OCI-LY1 (cell line): ENCODE results near the gene SLC19A1.

Experiments used
- H2AFZ ChIP-seq: fragments of 200-600 bp; sonication (generic), shearing (Covaris generic); 2 replicates; pipeline ENCODE4 v1.6.0; 2014; ENCODE audit warnings: antibody characterized with exemption, mild to moderate bottlenecking, low read length
- H3F3A ChIP-seq: fragments of 200-600 bp; sonication (generic), shearing (Covaris generic); 2 replicates; pipeline ENCODE4 v1.6.0; 2014; ENCODE audit warnings: mild to moderate bottlenecking, antibody characterized with exemption, low read length, moderate library complexity; ENCODE audit not compliant: insufficient read depth
- H3K27ac ChIP-seq: fragments of 200-600 bp; sonication (generic); 2 replicates; pipeline ENCODE4 v1.5.1; 2014; ENCODE audit warnings: low read length, mixed run types, mild to moderate bottlenecking, low read depth; ENCODE audit not compliant: poor library complexity, severe bottlenecking
- H3K27me3 ChIP-seq: fragments of 200-600 bp; sonication (generic); 2 replicates; pipeline ENCODE4 v1.6.0; 2014; ENCODE audit warnings: antibody characterized with exemption, mild to moderate bottlenecking, low read length, moderate library complexity; ENCODE audit not compliant: insufficient read depth
- H3K36me3 ChIP-seq: fragments of 200-600 bp; sonication (generic); 2 replicates; pipeline ENCODE4 v1.6.1; 2014; ENCODE audit warnings: mild to moderate bottlenecking, antibody characterized with exemption, low read length, moderate library complexity, mixed read lengths; ENCODE audit not compliant: insufficient read depth
- H3K4me1 ChIP-seq: fragments of 200-600 bp; sonication (generic); 2 replicates; pipeline ENCODE4 v1.5.1; 2014; ENCODE audit warnings: mild to moderate bottlenecking, low read length, moderate library complexity; ENCODE audit not compliant: insufficient read depth, severe bottlenecking
- H3K4me2 ChIP-seq: fragments of 200-600 bp; sonication (generic), shearing (Covaris generic); 2 replicates; pipeline ENCODE4 v1.6.1; 2014; ENCODE audit warnings: low read length
- H3K4me3 ChIP-seq: fragments of 200-600 bp; sonication (generic); 2 replicates; pipeline ENCODE4 v1.5.1; 2014; ENCODE audit warnings: low read length, low read depth, mild to moderate bottlenecking, mixed read lengths; ENCODE audit not compliant: poor library complexity, severe bottlenecking
- H3K79me2 ChIP-seq: fragments of 200-600 bp; shearing (Covaris generic); 2 replicates; pipeline ENCODE4 v1.6.1; 2016; ENCODE audit warnings: mixed run types, low read length, mixed read lengths; ENCODE audit not compliant: insufficient read depth
- H3K9ac ChIP-seq: fragments of 200-600 bp; sonication (generic), shearing (Covaris generic); 2 replicates; pipeline ENCODE4 v1.6.1; 2014; ENCODE audit warnings: mild to moderate bottlenecking, low read length, mixed read lengths
- H3K9me2 ChIP-seq: fragments of 200-600 bp; sonication (generic), shearing (Covaris generic); 2 replicates; pipeline ENCODE4 v1.6.1; 2014; ENCODE audit warnings: low read depth, mild to moderate bottlenecking, low read length, mixed read lengths
- H3K9me3 ChIP-seq: fragments of 200-600 bp; shearing (Covaris generic); 2 replicates; pipeline ENCODE4 v1.6.1; 2014; ENCODE audit warnings: low read length, mixed read lengths
- H4K20me1 ChIP-seq: fragments of 200-600 bp; sonication (generic), shearing (Covaris generic); 2 replicates; pipeline ENCODE4 v1.6.0; 2016; ENCODE audit warnings: mild to moderate bottlenecking, low read length; ENCODE audit not compliant: insufficient read depth
- EZH2 ChIP-seq: fragments of 200-600 bp; sonication (generic), shearing (Covaris generic); IDR thresholded peaks from 2 replicates; pipeline ENCODE4 v1.8.0; 2017; ENCODE audit warnings: borderline replicate concordance, mixed run types, mild to moderate bottlenecking, antibody characterized with exemption, low read length, moderate library complexity, mixed read lengths
- TF ChIP-seq, protein P1 (sequence below): fragments of 200-600 bp; sonication (generic), shearing (Covaris generic); IDR thresholded peaks from 2 replicates; pipeline ENCODE4 v1.5.1; 2017; ENCODE audit warnings: mild to moderate bottlenecking, antibody characterized with exemption, low read length, moderate library complexity, mixed read lengths

The SLC19A1 gene

DNA sequence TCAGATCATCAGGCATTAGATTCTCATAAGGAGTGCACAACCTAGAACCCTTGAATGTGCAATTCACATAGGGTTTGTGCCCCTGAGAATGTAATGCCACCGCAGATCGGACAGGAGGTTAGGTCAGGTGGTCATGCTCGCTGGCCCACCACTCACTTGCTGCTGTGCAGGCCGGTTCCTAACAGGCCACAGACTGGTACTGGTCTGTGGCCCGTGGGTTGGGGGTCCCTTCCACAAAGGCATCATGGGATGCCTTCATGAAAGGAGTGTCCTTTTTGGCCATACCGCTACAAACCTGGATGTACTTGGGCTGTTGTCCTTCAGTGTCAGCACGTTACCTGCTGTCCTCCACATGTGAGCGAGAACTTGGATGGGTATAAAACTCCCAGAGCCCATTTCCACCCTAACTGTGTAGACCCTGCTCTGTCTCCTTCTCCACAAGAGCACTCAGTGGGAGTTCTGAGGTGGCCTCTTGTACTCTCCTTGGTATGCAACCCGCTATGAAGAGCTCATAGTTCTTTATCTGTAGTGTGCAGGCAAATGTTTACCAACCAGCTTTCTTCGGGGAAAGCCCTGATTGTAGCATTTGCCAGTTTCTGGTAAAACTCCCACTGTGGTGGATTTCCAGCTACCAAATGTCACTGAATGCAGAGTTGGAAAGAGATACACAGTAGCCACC, 41.7 kb upstream of the SLC19A1 start:
- no peaks in the 10 kb centered on the region for H3F3A ChIP-seq
- no peaks in the 10 kb centered on the region for H3K79me2 ChIP-seq
- no peaks in the 10 kb centered on the region for H3K9me2 ChIP-seq
- no peak overlapping the region for H2AFZ ChIP-seq
- H3K9ac ChIP-seq = no peak overlapping the region
- H3K4me2 ChIP-seq = no peak overlapping the region
- no peak overlapping the region for H3K27ac ChIP-seq
- H4K20me1 ChIP-seq = no peaks in the 10 kb centered on the region
- no peak for TF ChIP-seq EZH2
- TF ChIP-seq, protein P1, sequence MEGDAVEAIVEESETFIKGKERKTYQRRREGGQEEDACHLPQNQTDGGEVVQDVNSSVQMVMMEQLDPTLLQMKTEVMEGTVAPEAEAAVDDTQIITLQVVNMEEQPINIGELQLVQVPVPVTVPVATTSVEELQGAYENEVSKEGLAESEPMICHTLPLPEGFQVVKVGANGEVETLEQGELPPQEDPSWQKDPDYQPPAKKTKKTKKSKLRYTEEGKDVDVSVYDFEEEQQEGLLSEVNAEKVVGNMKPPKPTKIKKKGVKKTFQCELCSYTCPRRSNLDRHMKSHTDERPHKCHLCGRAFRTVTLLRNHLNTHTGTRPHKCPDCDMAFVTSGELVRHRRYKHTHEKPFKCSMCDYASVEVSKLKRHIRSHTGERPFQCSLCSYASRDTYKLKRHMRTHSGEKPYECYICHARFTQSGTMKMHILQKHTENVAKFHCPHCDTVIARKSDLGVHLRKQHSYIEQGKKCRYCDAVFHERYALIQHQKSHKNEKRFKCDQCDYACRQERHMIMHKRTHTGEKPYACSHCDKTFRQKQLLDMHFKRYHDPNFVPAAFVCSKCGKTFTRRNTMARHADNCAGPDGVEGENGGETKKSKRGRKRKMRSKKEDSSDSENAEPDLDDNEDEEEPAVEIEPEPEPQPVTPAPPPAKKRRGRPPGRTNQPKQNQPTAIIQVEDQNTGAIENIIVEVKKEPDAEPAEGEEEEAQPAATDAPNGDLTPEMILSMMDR = no peak
- no peaks in the 10 kb centered on the region; the same call in 1 of the 2 replicates for H3K9me3 ChIP-seq
- H3K4me3 ChIP-seq = no peak overlapping the region
- H3K27me3 ChIP-seq = no peaks in the 10 kb centered on the region; the same call in 1 of the 2 replicates
- H3K36me3 ChIP-seq = no peaks in the 10 kb centered on the region
- H3K4me1 ChIP-seq = no peaks in the 10 kb centered on the region

DNA sequence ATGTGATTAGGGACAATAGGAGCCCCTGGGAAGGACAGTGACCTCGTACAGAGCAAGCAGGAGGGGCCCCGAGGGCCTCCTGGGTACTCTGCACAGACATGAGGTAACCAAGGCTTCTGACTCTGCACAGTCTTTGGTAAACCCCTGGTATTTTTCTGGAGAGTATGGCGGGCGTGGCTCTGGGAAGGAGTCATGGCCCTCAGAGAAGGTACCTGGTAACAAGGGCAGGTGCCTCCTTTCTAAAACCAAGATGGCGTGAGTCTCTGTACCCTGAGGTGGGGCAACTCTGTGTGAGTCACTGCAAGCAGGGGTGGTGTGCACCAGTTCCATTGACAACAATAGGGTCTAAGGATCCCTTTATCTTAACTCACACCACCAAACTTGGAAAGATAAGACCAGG, 39.9 kb upstream of the SLC19A1 start:
- Histone ChIP-seq H3K9me3 (no peaks in the 10 kb centered on the region; the same call in 1 of the 2 replicates), H3K27me3 (no peaks in the 10 kb centered on the region; the same call in 1 of the 2 replicates), H3K4me2 (no peak overlapping the region), H3K9ac (no peak overlapping the region), H3K79me2 (no peaks in the 10 kb centered on the region), H3K27ac (no peak overlapping the region), H3K36me3 (no peaks in the 10 kb centered on the region), H3K4me1 (no peaks in the 10 kb centered on the region), H3F3A (no peaks in the 10 kb centered on the region), H4K20me1 (no peaks in the 10 kb centered on the region), H3K4me3 (no peak overlapping the region), H2AFZ (no peak overlapping the region), H3K9me2 (no peaks in the 10 kb centered on the region)
- TF ChIP-seq EZH2 = no peak
- TF ChIP-seq, protein P1 = no peak

DNA sequence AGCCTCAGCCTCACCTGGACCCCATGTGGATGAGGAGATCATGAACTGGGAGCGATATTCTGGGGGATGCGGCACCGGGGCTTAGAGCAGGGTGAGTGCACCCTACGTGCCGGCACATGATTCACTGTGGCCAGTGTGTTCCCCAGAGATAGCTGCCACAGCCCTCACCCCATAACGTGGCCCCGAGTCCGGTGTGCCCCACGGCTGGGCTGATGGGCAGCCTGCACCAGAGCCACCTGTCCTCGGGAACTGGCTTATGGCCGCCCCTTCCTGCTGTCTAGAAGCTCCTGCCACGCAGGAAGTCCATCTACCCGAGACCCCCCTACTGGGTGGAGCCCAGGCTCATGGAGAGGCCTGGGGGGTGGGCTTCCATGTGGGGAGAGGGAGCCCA, 39.1 kb upstream of the SLC19A1 start:
- Histone ChIP-seq H3K27ac (no peak overlapping the region), H3K9me3 (no peaks in the 10 kb centered on the region; the same call in 1 of the 2 replicates), H3K79me2 (no peaks in the 10 kb centered on the region), H2AFZ (no peak overlapping the region), H3K27me3 (no peaks in the 10 kb centered on the region; the same call in 1 of the 2 replicates), H3K9ac (no peak overlapping the region), H3K4me2 (no peak overlapping the region), H3K4me3 (no peak overlapping the region), H3K4me1 (no peaks in the 10 kb centered on the region), H3F3A (no peaks in the 10 kb centered on the region), H3K9me2 (no peaks in the 10 kb centered on the region), H3K36me3 (no peaks in the 10 kb centered on the region), H4K20me1 (no peaks in the 10 kb centered on the region)
- TF ChIP-seq, protein P1 = no peak
- TF ChIP-seq EZH2 = no peak
